Neural cell (in vitro differentiated cells): ENCODE data around the gene APRT. TPM values are rescaled to one million over a fixed set of nuclear protein-coding genes. Genes with fewer than 3 reads are reported as not detected.

Experiments
- H2AFZ ChIP-seq: fragments of 200-600, 300-800 bp; sonication (generic), shearing (Covaris generic); 2 replicates; pipeline ENCODE4 v1.6.0; 2014; ENCODE audit warnings: low read depth, mild to moderate bottlenecking, antibody characterized with exemption, low read length, moderate library complexity
- H3F3A ChIP-seq: fragments of 200-600 bp; shearing (Covaris generic); 2 replicates; pipeline ENCODE4 v1.6.1; 2016; ENCODE audit warnings: mild to moderate bottlenecking, moderate library complexity, mixed read lengths, antibody characterized with exemption, low read length; ENCODE audit not compliant: insufficient read depth, poor library complexity, severe bottlenecking
- H3K27ac ChIP-seq: fragments of 200-600, 300-800 bp; sonication (generic), shearing (Covaris generic); 2 replicates; pipeline ENCODE4 v1.5.1; 2014; ENCODE audit warnings: mild to moderate bottlenecking, low read length, moderate library complexity
- H3K27me3 ChIP-seq: fragments of 300-800, 200-600 bp; sonication (generic), shearing (Covaris generic); 2 replicates; pipeline ENCODE4 v1.6.0; 2014; ENCODE audit warnings: mild to moderate bottlenecking, low read depth, low read length, moderate library complexity; ENCODE audit not compliant: insufficient read depth
- H3K36me3 ChIP-seq: fragments of 300-800, 200-600 bp; sonication (generic), shearing (Covaris generic); 2 replicates; pipeline ENCODE4 v1.5.1; 2014; ENCODE audit warnings: mild to moderate bottlenecking, antibody characterized with exemption, low read length, moderate library complexity; ENCODE audit not compliant: insufficient read depth
- H3K4me2 ChIP-seq: fragments of 300-800, 200-600 bp; sonication (generic), shearing (Covaris generic); 2 replicates; pipeline ENCODE4 v1.6.0; 2014; ENCODE audit warnings: mild to moderate bottlenecking, low read length
- H3K4me3 ChIP-seq: fragments of 300-800, 200-600 bp; sonication (generic), shearing (Covaris generic); 2 replicates; pipeline ENCODE4 v1.5.1; 2014; ENCODE audit warnings: mild to moderate bottlenecking, low read length, moderate library complexity
- H3K79me2 ChIP-seq: fragments of 200-600 bp; shearing (Covaris generic); replicated peaks from 2 replicates; pipeline ENCODE4 v1.6.0; 2014; ENCODE audit warnings: mild to moderate bottlenecking, low read length, moderate library complexity; ENCODE audit not compliant: insufficient read depth
- H3K9ac ChIP-seq: fragments of 300-800, 200-600 bp; sonication (generic), shearing (Covaris generic); 2 replicates; pipeline ENCODE4 v1.6.1; 2016; ENCODE audit warnings: mild to moderate bottlenecking, low read length, mixed read lengths
- H3K9me2 ChIP-seq: fragments of 200-600 bp; shearing (Covaris generic); 2 replicates; pipeline ENCODE4 v1.6.1; 2016; ENCODE audit warnings: mild to moderate bottlenecking, low read length, mixed read lengths; ENCODE audit not compliant: insufficient read depth
- H3K9me3 ChIP-seq: fragments of 200-600, 300-800 bp; sonication (generic), shearing (Covaris generic); 2 replicates; pipeline ENCODE4 v1.6.1; 2016; ENCODE audit warnings: mild to moderate bottlenecking, mixed run types, low read length, moderate library complexity, mixed read lengths
- H4K20me1 ChIP-seq: fragments of 200-600 bp; shearing (Covaris generic); 2 replicates; pipeline ENCODE4 v1.6.1; 2016; ENCODE audit warnings: mild to moderate bottlenecking, mixed run types; ENCODE audit not compliant: insufficient read depth
- CTCF ChIP-seq: fragments of 450-650 bp; IDR thresholded peaks from 2 replicates; pipeline ENCODE4 v1.5.1; 2014; ENCODE audit warnings: antibody characterized with exemption, mild to moderate bottlenecking, moderate library complexity; ENCODE audit not compliant: poor library complexity, severe bottlenecking
- EP300 ChIP-seq: fragments of 450-650 bp; conservative IDR thresholded peaks from 2 replicates; pipeline ENCODE4 v1.6.1; 2014; ENCODE audit warnings: antibody characterized with exemption, mild to moderate bottlenecking, moderate library complexity; ENCODE audit not compliant: poor library complexity, severe bottlenecking
- EZH2 ChIP-seq: fragments of 200-600, 300-800 bp; shearing (Covaris generic), sonication (generic); IDR thresholded peaks from 2 replicates; pipeline ENCODE4 v1.6.1; 2014; ENCODE audit warnings: antibody characterized with exemption, low read length, borderline replicate concordance, mild to moderate bottlenecking; ENCODE audit not compliant: insufficient read depth, poor library complexity, severe bottlenecking
- MXI1 ChIP-seq: fragments of 450-650 bp; conservative IDR thresholded peaks from 2 replicates; pipeline ENCODE4 v1.6.1; 2014; ENCODE audit warnings: antibody characterized with exemption, mild to moderate bottlenecking; ENCODE audit not compliant: poor library complexity, severe bottlenecking
- POLR2AphosphoS5 ChIP-seq: IDR thresholded peaks from 2 replicates; pipeline ENCODE4 v1.6.1; 2012
- RAD21 ChIP-seq: fragments of 450-650 bp; conservative IDR thresholded peaks from 2 replicates; pipeline ENCODE4 v1.6.1; 2014; ENCODE audit warnings: antibody characterized with exemption, mild to moderate bottlenecking, moderate library complexity
- SMC3 ChIP-seq: fragments of 450-650 bp; conservative IDR thresholded peaks from 2 replicates; pipeline ENCODE4 v1.6.1; 2014; ENCODE audit warnings: antibody characterized with exemption, mild to moderate bottlenecking, moderate library complexity; ENCODE audit not compliant: poor library complexity
- TAF1 ChIP-seq: IDR thresholded peaks from 2 replicates; pipeline ENCODE4 v1.6.1; 2012; ENCODE audit warnings: low read depth
- polyA plus RNA-seq: library from polyadenylated mRNA; depleted of rRNA; stranded (reverse); fragments of >200 nt; gene quantifications from 2 replicates; pipeline ENCODE4 v1.2.3, GENCODE V29; 2014
- TF ChIP-seq, protein P1 (sequence below): IDR thresholded peaks from 2 replicates; pipeline ENCODE4 v1.6.1; 2012; ENCODE audit warnings: borderline replicate concordance

The APRT gene
- polyA plus RNA-seq, 1 donor from 2014 or later: 52.0 TPM

GRCh38 chr16:88771294-88771772 lies 40.4 kb downstream of the APRT start:
- TF ChIP-seq RAD21 (no peak), EZH2 (no peak), POLR2AphosphoS5 (no peak), SMC3 (no peak), EP300 (no peak), CTCF (no peak), TAF1 (no peak), MXI1 (no peak)
- TF ChIP-seq, protein P1, sequence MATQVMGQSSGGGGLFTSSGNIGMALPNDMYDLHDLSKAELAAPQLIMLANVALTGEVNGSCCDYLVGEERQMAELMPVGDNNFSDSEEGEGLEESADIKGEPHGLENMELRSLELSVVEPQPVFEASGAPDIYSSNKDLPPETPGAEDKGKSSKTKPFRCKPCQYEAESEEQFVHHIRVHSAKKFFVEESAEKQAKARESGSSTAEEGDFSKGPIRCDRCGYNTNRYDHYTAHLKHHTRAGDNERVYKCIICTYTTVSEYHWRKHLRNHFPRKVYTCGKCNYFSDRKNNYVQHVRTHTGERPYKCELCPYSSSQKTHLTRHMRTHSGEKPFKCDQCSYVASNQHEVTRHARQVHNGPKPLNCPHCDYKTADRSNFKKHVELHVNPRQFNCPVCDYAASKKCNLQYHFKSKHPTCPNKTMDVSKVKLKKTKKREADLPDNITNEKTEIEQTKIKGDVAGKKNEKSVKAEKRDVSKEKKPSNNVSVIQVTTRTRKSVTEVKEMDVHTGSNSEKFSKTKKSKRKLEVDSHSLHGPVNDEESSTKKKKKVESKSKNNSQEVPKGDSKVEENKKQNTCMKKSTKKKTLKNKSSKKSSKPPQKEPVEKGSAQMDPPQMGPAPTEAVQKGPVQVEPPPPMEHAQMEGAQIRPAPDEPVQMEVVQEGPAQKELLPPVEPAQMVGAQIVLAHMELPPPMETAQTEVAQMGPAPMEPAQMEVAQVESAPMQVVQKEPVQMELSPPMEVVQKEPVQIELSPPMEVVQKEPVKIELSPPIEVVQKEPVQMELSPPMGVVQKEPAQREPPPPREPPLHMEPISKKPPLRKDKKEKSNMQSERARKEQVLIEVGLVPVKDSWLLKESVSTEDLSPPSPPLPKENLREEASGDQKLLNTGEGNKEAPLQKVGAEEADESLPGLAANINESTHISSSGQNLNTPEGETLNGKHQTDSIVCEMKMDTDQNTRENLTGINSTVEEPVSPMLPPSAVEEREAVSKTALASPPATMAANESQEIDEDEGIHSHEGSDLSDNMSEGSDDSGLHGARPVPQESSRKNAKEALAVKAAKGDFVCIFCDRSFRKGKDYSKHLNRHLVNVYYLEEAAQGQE: no peak

GRCh38 chr16:88770461-88771293 lies 41.1 kb downstream of the APRT start:
- no peak overlapping the region for H3K9ac ChIP-seq
- H2AFZ ChIP-seq: no peak overlapping the region
- H3K9me3 ChIP-seq: no peaks in the 10 kb centered on the region
- H3K27ac ChIP-seq: no peak overlapping the region
- no peak overlapping the region for H3K4me2 ChIP-seq
- H3F3A ChIP-seq: no peaks in the 10 kb centered on the region
- H4K20me1 ChIP-seq: no peaks in the 10 kb centered on the region
- H3K79me2 ChIP-seq: no peaks in the 10 kb centered on the region
- H3K4me3 ChIP-seq: no peak overlapping the region
- H3K36me3 ChIP-seq: no peaks in the 10 kb centered on the region
- H3K27me3 ChIP-seq: no peaks in the 10 kb centered on the region
- H3K9me2 ChIP-seq: no peaks in the 10 kb centered on the region
- TF ChIP-seq, protein P1: no peak
- no peak for TF ChIP-seq RAD21

More at GRCh38 chr16:88771294-88771772, 40.4 kb downstream of the APRT start:
- Histone ChIP-seq H3K4me2 (no peak overlapping the region), H3K27ac (no peak overlapping the region), H3K9ac (no peak overlapping the region), H3K27me3 (no peaks in the 10 kb centered on the region), H3F3A (no peaks in the 10 kb centered on the region), H3K79me2 (no peaks in the 10 kb centered on the region), H3K4me3 (no peak overlapping the region), H4K20me1 (no peaks in the 10 kb centered on the region), H3K9me2 (no peaks in the 10 kb centered on the region), H3K9me3 (no peaks in the 10 kb centered on the region), H2AFZ (no peak overlapping the region), H3K36me3 (no peaks in the 10 kb centered on the region)
